Sigmoid colon (tissue), 7 donors: Measurements from ENCODE around the gene WDR6. TPM values are rescaled to one million over a fixed set of nuclear protein-coding genes. Genes with fewer than 3 reads are reported as not detected.

Source experiments
- DNase-seq: peaks from one replicate; pipeline ENCODE4 v3.0.0-alpha.2; 2019
- H3K27ac ChIP-seq, 4 donors: fragments of 200-600 bp; sonication (generic); one replicate each; pipeline ENCODE4 v1.5.1; 2016 to 2019; ENCODE audit warnings: mild to moderate bottlenecking in 1 of 4
- H3K27me3 ChIP-seq, 3 donors: fragments of 200-600 bp; sonication (generic); one replicate each; pipeline ENCODE4 v1.5.1; 2019; ENCODE audit warnings: mild to moderate bottlenecking in 1 of 3
- H3K36me3 ChIP-seq, 4 donors: fragments of 200-600 bp; sonication (generic); one replicate each; pipeline ENCODE4 v1.5.1; 2016 to 2019
- H3K4me1 ChIP-seq, 4 donors: fragments of 200-600 bp; sonication (generic); one replicate each; pipeline ENCODE4 v1.5.1; 2017 to 2019
- H3K4me3 ChIP-seq, 4 donors: fragments of 200-600 bp; sonication (generic); one replicate each; pipeline ENCODE4 v1.5.1; 2017 to 2019; ENCODE audit warnings: mild to moderate bottlenecking in 2 of 4, moderate library complexity in 1 of 4
- H3K9me3 ChIP-seq, 4 donors: fragments of 200-600 bp in 3 of 4; sonication (generic) in 3 of 4; one replicate each; pipeline versions ENCODE4 v1.5.1 to v1.6.1; 2013 to 2019
- CTCF ChIP-seq, 4 experiments: fragments of 450-650 bp in 3 of 4; fragments of 200-600 bp in 1 of 4; IDR thresholded peaks; one replicate each; pipeline ENCODE4 v1.5.1; 2016 to 2019; ENCODE audit warnings: antibody characterized with exemption in 4 of 4, mild to moderate bottlenecking in 3 of 4, moderate library complexity in 2 of 4
- EP300 ChIP-seq, 4 donors: sonication (generic); formaldehyde crosslinking; IDR thresholded peaks; one replicate each; pipeline ENCODE4 v1.6.1; 2017; ENCODE audit warnings: antibody characterized with exemption in 4 of 4
- POLR2A ChIP-seq, 2 donors: fragments of 450-650 bp; IDR thresholded peaks; one replicate each; pipeline ENCODE4 v1.6.1; 2016; ENCODE audit warnings: antibody characterized with exemption in 2 of 2, mild to moderate bottlenecking in 2 of 2, moderate library complexity in 2 of 2
- POLR2AphosphoS5 ChIP-seq, 4 donors: sonication (generic); formaldehyde crosslinking; IDR thresholded peaks; one replicate each; pipeline ENCODE4 v1.6.1; 2017; ENCODE audit warnings: antibody characterized with exemption in 4 of 4
- WGBS, 2 donors: extraction: QIAGEN DNeasy Blood & Tissue Kit; methylation state at CpG; one replicate each; pipeline ENCODE4 v1.1.7; 2013; 5-methylcytosine and 5-hydroxymethylcytosine counted together
- intact Hi-C: fragments of 100-400 bp; cut with DNase I; formaldehyde crosslinking; loops from one replicate; pipeline ENCODE4 v1.15.1; 2023
- polyA plus RNA-seq, 3 donors: library from polyadenylated mRNA; stranded (reverse); fragments of 200-250 nt; gene quantifications; one replicate each; pipeline ENCODE4 v1.2.3, GENCODE V29; 2013
- total RNA-seq, 4 donors: library from RNA; depleted of rRNA; stranded (reverse); fragments of >200 nt; gene quantifications; one replicate each; pipeline ENCODE4 v1.1.0, GENCODE V29; 2016
- donor health status: healthy with polysubstance abuse.
- donor health status: Bipolar disorder and iron deficiency.
- donor health status: healthy.

WDR6 gene
- total and polyA plus RNA-seq, 7 donors = 21.0 to 124 (median 89.2) TPM

GRCh38 chr3:48963591-48963990 lies 43.6 kb upstream of the WDR6 start:
- WGBS, 2 donors = 86 to 90% methylated on average over 2 of the region's 2 CpGs
- Histone ChIP-seq H3K27me3 (no peaks in the 10 kb centered on the region), H3K36me3 (peaks cover 7 to 62% (median 19%) of the 10 kb centered on the region in 4 donors), H3K4me3 (no peak overlapping the region), H3K4me1 (no peaks in the 10 kb centered on the region), H3K9me3 (no peaks in the 10 kb centered on the region), H3K27ac (no peak overlapping the region)
- intact Hi-C loops = no loop called here
- DNase-seq = no peak
- no peak for TF ChIP-seq CTCF (IDR thresholded peaks at IDR 0.05)
- no peak for TF ChIP-seq EP300 (IDR thresholded peaks at IDR 0.05)
- TF ChIP-seq POLR2AphosphoS5 (IDR thresholded peaks at IDR 0.05) = no peak
- no peak for TF ChIP-seq POLR2A (IDR thresholded peaks at IDR 0.05)

GRCh38 chr3:48966367-48966766 lies 40.8 kb upstream of the WDR6 start:
- intact Hi-C loops = no loop called here
- WGBS, 2 donors = 68 to 71% methylated on average over 3 of the region's 3 CpGs
- Histone ChIP-seq H3K27ac (no peak overlapping the region), H3K27me3 (no peaks in the 10 kb centered on the region), H3K36me3 (peaks cover 15 to 89% (median 41%) of the 10 kb centered on the region in 4 donors), H3K4me1 (no peaks in the 10 kb centered on the region), H3K4me3 (no peak overlapping the region), H3K9me3 (no peaks in the 10 kb centered on the region)
- DNase-seq = no peak
- TF ChIP-seq EP300 (IDR thresholded peaks at IDR 0.05) (no peak), POLR2AphosphoS5 (IDR thresholded peaks at IDR 0.05) (no peak), POLR2A (IDR thresholded peaks at IDR 0.05) (no peak), CTCF (IDR thresholded peaks at IDR 0.05) (no peak)

GRCh38 chr3:48966876-48967361 lies 40.3 kb upstream of the WDR6 start:
- Histone ChIP-seq H3K27me3 (no peaks in the 10 kb centered on the region), H3K4me3 (no peak overlapping the region), H3K36me3 (peaks cover 21 to 92% (median 47%) of the 10 kb centered on the region in 4 donors), H3K27ac (no peak overlapping the region), H3K9me3 (no peaks in the 10 kb centered on the region), H3K4me1 (no peaks in the 10 kb centered on the region)
- intact Hi-C loops = no loop called here
- 14 to 75% methylated on average over 7 of the region's 7 CpGs for WGBS, 2 donors
- DNase-seq = no peak
- TF ChIP-seq EP300 (IDR thresholded peaks at IDR 0.05) (no peak), CTCF (IDR thresholded peaks at IDR 0.05) (no peak), POLR2A (IDR thresholded peaks at IDR 0.05) (no peak), POLR2AphosphoS5 (IDR thresholded peaks at IDR 0.05) (no peak)

- TF ChIP-seq POLR2AphosphoS5 (IDR thresholded peaks at IDR 0.05) (no peak), CTCF (IDR thresholded peaks at IDR 0.05) (no peak), EP300 (IDR thresholded peaks at IDR 0.05) (no peak), POLR2A (IDR thresholded peaks at IDR 0.05) (no peak)
- H3K36me3 ChIP-seq = peaks cover 40 to 98% (median 74%) of the 10 kb centered on the region in 4 donors
- H3K9me3 ChIP-seq = no peaks in the 10 kb centered on the region
- H3K4me3 ChIP-seq = no peak overlapping the region
- H3K4me1 ChIP-seq = no peaks in the 10 kb centered on the region
- intact Hi-C loops = no loop called here
- WGBS, 2 donors = 94 to 98% methylated on average over 6 of the region's 6 CpGs
- H3K27ac ChIP-seq = no peak overlapping the region
- no peak for DNase-seq
- no peaks in the 10 kb centered on the region for H3K27me3 ChIP-seq
These were observed 36.6 kb upstream of the WDR6 start for GRCh38 chr3:48970586-48970985.
